ENCODE data around the gene RALGPS1. TPM values are rescaled to one million over a fixed set of nuclear protein-coding genes. Genes with fewer than 3 reads are reported as not detected.

The RALGPS1 gene
- total RNA-seq, 1 donor from 2014 or later: 15.3 TPM

- intact Hi-C loops (cut with DNase I): no loop called here
- ATAC-seq (no peak), DNase-seq (ENCODE audit: missing footprints) (no peak)
These were observed 116.5 kb downstream of the RALGPS1 start for GRCh38 chr9:127030814-127031740.

DNA sequence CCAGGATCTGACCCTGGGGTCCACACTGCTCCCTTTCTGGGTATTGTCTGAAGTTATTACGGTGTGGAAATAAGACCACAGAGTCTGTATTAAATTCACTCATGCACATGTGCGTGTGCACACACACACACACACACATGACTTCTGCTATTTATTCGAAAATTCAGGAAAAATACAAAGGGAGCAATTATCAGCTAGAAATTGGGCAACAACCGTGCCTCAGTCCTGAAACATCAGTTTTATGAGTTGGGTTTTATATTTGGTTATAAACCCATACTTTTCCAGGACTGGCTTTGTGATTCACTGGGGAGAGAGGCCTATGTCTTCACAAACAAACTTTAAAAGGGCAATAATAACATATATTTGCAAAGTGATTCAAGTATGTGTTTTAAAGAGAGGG, 117.7 kb downstream of the RALGPS1 start:
- intact Hi-C loops (cut with DNase I): no loop called here

DNA sequence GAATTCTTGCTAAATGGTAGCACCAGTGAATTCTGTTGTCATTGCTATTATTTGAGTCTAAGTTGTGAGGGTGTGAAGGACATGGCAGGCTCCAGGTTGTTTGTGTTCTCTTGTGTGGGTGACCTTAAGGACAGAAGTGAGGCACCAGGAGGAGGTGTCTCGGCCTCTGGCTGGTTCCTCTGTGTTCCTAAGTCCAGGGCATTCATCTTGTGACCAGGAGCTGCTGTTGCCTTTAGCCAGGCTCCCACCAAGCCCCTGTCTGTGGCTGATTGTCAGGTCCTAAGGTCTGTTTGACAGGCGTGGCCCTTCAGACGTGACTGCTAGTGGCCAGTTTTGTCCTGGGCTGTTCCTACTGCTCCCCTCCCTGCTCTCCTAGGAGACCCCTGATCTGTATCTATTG, 118.5 kb downstream of the RALGPS1 start:
- no peak for ATAC-seq
- intact Hi-C loops (cut with DNase I): no loop called here
- no peak for DNase-seq (ENCODE audit: missing footprints)

More for the DNA sequence above, 117.7 kb downstream of the RALGPS1 start:
- no peak for ATAC-seq
- no peak for DNase-seq (ENCODE audit: missing footprints)

GRCh38 chr9:127033789-127034188, 119.2 kb downstream of the RALGPS1 start:
- no peak for DNase-seq (ENCODE audit: missing footprints)
- ATAC-seq: no peak

GRCh38 chr9:127034691-127035090, 120.1 kb downstream of the RALGPS1 start:
- intact Hi-C loops (cut with DNase I): no loop called here
- DNase-seq (ENCODE audit: missing footprints) (no peak), ATAC-seq (no peak)

More at GRCh38 chr9:127033789-127034188, 119.2 kb downstream of the RALGPS1 start:
- intact Hi-C loops (cut with DNase I): no loop called here

DNA sequence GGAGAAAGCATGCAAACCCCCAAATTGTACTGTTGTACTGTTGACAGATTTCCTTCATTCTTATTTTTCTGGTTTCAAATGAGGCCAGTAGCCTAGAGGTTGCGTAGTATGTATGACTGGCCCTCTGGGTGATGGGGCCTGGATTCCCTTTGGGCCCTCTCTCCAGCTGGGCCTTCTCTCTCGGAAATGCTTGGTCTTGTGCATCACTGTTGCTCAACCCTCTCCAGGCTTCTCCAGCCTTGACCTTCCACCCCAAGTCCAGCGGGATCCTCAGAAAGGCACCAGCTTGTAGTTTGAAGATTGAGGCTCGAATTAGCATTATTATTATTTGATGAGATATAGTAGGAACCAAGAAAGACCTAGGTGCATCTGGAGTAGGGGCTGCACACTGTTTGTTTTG, 120.8 kb downstream of the RALGPS1 start:
- DNase-seq (ENCODE audit: missing footprints): peak; percentile 77
- intact Hi-C loops (cut with DNase I): no loop called here

GRCh38 chr9:127035948-127036347, 121.4 kb downstream of the RALGPS1 start:
- intact Hi-C loops (cut with DNase I): no loop called here
- ATAC-seq (peak; percentile 85), DNase-seq (ENCODE audit: missing footprints) (peak; percentile 77)

More for the DNA sequence above, 120.8 kb downstream of the RALGPS1 start:
- ATAC-seq: peak; percentile 91

- ATAC-seq (peak; percentile 26), DNase-seq (ENCODE audit: missing footprints) (no peak)
- intact Hi-C loops (cut with DNase I): no loop called here
These were observed 121.9 kb downstream of the RALGPS1 start for GRCh38 chr9:127036437-127036836.

GRCh38 chr9:127038531-127038930, 123.9 kb downstream of the RALGPS1 start:
- no peak for ATAC-seq
- intact Hi-C loops (cut with DNase I): no loop called here

GRCh38 chr9:127039492-127039891, 124.9 kb downstream of the RALGPS1 start:
- DNase-seq (ENCODE audit: missing footprints) (no peak), ATAC-seq (no peak)
- intact Hi-C loops (cut with DNase I): no loop called here

More at GRCh38 chr9:127038531-127038930, 123.9 kb downstream of the RALGPS1 start:
- DNase-seq (ENCODE audit: missing footprints): no peak

- ATAC-seq (no peak), DNase-seq (ENCODE audit: missing footprints) (no peak)
- intact Hi-C loops (cut with DNase I): no loop called here
These were observed 130.6 kb downstream of the RALGPS1 start for GRCh38 chr9:127045148-127045547.

DNA sequence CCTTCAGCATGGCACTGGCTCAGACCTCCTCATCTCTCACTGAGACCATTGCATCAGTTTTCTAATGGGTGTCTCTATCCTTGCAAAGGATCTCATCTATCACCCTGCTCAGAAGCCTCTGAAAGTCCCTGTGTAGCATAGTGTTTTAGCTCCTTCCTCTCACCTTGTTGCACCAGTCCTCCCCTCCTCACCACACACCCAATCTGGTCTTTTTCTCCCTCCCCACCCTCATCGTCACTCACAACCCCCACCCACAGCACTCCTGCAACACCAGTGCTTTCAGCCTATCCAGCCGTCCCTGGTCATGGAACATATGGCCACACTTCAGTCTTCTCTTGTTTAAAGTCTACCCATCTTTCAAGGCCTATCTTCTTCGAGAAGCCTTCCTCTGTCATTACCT, 133.4 kb downstream of the RALGPS1 start:
- DNase-seq (ENCODE audit: missing footprints) (no peak), ATAC-seq (no peak)
- intact Hi-C loops (cut with DNase I): no loop called here

GRCh38 chr9:127049044-127049443, 134.5 kb downstream of the RALGPS1 start:
- peak; percentile 49 for ATAC-seq
- DNase-seq (ENCODE audit: missing footprints): no peak
- intact Hi-C loops (cut with DNase I): no loop called here

DNA sequence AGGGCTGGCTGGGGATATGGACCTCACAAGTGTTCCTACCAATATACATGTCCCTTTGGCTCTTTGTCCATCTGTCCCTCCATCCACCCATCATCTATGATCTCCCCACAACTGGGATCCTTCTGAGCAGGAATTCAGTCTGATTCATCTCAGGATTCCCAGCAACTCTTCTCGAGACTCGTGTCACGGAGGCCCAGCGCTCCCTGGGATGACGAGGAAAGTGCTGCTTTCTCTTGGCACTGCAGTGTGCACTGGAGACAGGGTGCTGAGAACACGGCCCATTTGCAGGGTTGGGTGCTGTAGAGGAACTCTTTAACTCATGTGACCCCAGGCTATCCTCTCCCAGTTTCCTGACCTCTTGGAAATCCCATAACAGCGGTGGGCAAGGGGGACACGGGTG, 135.0 kb downstream of the RALGPS1 start:
- intact Hi-C loops (cut with DNase I): no loop called here
- DNase-seq (ENCODE audit: missing footprints) (no peak), ATAC-seq (no peak)

DNA sequence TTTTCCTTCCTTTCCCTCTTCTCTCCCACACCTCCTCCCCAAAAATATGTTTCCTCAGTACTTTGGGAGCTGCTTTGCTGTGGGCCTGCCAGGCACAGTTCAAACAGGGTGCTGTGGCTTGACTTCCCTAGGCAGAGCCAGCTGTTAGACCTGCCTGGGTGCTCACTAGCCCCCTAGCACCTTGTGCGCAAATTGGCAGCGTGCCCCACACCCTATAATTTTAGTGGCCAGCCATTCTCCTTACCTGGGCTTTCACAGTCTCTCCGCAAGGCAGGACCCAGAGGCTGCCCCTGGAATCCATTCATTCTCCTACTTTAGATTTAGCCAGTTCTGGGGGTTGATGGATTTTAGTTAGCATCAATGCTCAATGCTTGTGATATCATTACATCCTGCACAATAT, 135.6 kb downstream of the RALGPS1 start:
- DNase-seq (ENCODE audit: missing footprints) (no peak), ATAC-seq (no peak)
- intact Hi-C loops (cut with DNase I): no loop called here

DNA sequence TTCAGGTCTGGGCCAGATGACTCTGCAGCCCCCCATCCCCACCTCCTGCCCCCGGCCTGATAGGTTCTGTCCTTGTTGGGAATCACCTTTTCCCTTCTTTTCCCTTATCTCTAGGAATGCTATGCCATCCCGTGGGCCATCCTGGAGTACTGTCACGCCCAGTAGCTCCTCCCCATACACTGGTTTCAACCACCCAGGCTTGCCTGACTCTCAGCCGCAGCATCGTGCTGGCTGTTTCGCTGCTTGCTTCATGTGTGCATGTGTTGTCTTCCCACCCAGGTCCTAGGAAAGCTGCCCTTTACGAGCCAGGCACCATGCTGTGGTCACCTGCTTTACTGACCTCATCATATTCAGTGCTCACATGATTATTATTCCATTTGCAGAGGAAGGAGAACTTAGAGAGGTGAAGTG, 136.0 kb downstream of the RALGPS1 start:
- ATAC-seq (no peak), DNase-seq (ENCODE audit: missing footprints) (no peak)
- intact Hi-C loops (cut with DNase I): no loop called here

GRCh38 chr9:127051881-127052595, 137.5 kb downstream of the RALGPS1 start:
- intact Hi-C loops (cut with DNase I): no loop called here
- no peak for DNase-seq (ENCODE audit: missing footprints)

DNA sequence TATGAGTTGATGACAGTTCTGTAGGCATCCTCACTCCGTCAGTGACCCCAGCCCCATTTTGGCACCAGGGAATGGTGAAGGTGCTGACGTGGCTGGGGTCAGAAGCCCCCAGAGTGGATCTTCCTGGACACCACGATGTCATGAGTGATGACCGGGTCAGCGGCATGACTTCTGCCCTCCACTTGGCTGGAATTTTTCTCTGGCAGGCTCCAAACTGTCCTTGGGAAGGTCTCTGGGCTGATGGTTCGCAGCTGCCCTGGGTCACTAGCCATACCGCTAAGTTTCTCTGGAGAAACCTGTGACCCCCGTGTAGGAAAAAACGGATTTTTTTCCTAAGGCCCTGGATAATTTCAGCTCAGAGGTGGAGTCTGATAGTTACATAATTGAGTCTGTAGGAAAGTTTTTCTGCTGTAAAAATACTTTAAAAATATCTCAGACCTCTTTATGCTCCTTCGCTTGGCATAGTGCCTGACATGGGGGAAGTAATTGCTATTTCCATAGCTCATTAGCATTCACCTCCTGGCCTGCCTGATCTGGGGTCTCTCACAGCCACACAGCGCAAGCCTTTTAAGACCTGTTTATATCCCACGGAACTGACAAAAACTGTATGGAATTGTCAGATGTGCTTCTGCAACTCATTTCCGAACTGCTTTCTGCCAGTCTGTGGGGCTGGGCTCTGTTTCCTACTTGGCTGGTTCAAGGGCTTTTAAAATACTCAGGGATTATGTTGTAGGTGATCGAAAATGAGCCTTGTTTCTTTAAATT, 138.7 kb downstream of the RALGPS1 start:
- no peak for ATAC-seq
- peak; percentile 54 for DNase-seq (ENCODE audit: missing footprints)
- intact Hi-C loops (cut with DNase I): no loop called here

More at GRCh38 chr9:127051881-127052595, 137.5 kb downstream of the RALGPS1 start:
- no peak for ATAC-seq

DNA sequence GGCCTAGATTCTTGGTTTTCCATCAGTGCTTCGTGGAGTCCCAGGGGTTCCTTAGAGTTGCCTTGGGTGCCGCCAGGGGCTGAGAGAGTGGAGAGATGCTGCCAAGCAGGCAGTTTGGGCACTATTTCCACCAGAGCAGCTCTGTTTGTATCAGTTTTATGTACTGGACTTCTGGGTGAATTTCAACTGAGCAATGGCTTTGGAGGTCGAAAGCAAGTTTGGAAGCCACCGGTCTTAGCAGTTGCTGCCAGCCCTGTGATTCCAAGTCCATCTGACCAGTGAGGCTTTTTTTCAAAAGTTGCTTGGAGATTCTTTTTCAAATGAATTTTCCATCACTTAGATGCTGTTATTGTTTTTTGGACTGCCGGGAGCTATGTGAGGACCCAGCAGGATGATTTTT, 139.4 kb downstream of the RALGPS1 start:
- intact Hi-C loops (cut with DNase I): no loop called here
- DNase-seq (ENCODE audit: missing footprints): no peak
- no peak for ATAC-seq
